GM23338 (cell line): ENCODE data around the gene OSBPL3. TPM values are rescaled to one million over a fixed set of nuclear protein-coding genes. Genes with fewer than 3 reads are reported as not detected.

ENCODE experiments used
- ATAC-seq: fragments of 200-7000 bp; cut with Tn5 transposase; 3 replicates; pipeline ENCODE4 v1.9.1; 2020
- DNase-seq: peaks from one replicate; pipeline ENCODE4 v3.0.0-alpha.2; 2015; ENCODE audit warnings: low spot score
- H2AFZ ChIP-seq: fragments of 200-600 bp; sonication (generic); 2 replicates; pipeline ENCODE4 v1.8.0; 2016; ENCODE audit warnings: antibody characterized with exemption, mild to moderate bottlenecking, moderate library complexity
- H3F3A ChIP-seq: fragments of 200-600 bp; sonication (generic); replicated peaks from 2 replicates; pipeline ENCODE4 v1.8.0; 2017; ENCODE audit warnings: antibody characterized with exemption, mixed run types, low read depth
- H3K27ac ChIP-seq: fragments of 200-600 bp; sonication (generic); 2 replicates; pipeline ENCODE4 v1.6.1; 2016; ENCODE audit warnings: low read depth
- H3K27me3 ChIP-seq: fragments of 200-600 bp; sonication (generic); 2 replicates; pipeline ENCODE4 v1.8.0; 2016; ENCODE audit warnings: mild to moderate bottlenecking, mixed run types, moderate library complexity; ENCODE audit not compliant: insufficient read depth
- H3K36me3 ChIP-seq: fragments of 200-600 bp; sonication (generic); 2 replicates; pipeline ENCODE4 v1.8.0; 2016; ENCODE audit warnings: mild to moderate bottlenecking; ENCODE audit not compliant: insufficient read depth
- H3K4me1 ChIP-seq: fragments of 200-600 bp; sonication (generic); 2 replicates; pipeline ENCODE4 v1.8.0; 2016; ENCODE audit warnings: mild to moderate bottlenecking, moderate library complexity; ENCODE audit not compliant: insufficient read depth
- H3K4me2 ChIP-seq: fragments of 200-600 bp; sonication (generic); 2 replicates; pipeline ENCODE4 v1.7.1; 2017; ENCODE audit warnings: mixed run types
- H3K4me3 ChIP-seq: fragments of 200-600 bp; sonication (generic); 2 replicates; pipeline ENCODE4 v1.6.1; 2016; ENCODE audit warnings: mixed run types
- H3K79me2 ChIP-seq: fragments of 200-600 bp; sonication (generic); replicated peaks from 2 replicates; pipeline ENCODE4 v1.8.0; 2017; ENCODE audit warnings: mild to moderate bottlenecking; ENCODE audit not compliant: insufficient read depth
- H3K9me2 ChIP-seq: fragments of 200-600 bp; sonication (generic); 2 replicates; pipeline ENCODE4 v1.8.0; 2017; ENCODE audit not compliant: insufficient read depth
- H4K20me1 ChIP-seq: fragments of 200-600 bp; sonication (generic); replicated peaks from 2 replicates; pipeline ENCODE4 v1.8.0; 2017; ENCODE audit warnings: mild to moderate bottlenecking; ENCODE audit not compliant: insufficient read depth
- H3K27ac Mint-ChIP-seq: 2 replicates; pipeline ENCODE4 v1.8.0; 2020; ENCODE audit warnings: inconsistent platforms, mild to moderate bottlenecking, moderate library complexity, mixed read lengths
- H3K27me3 Mint-ChIP-seq: 3 replicates; pipeline ENCODE4 v1.8.0; 2022; ENCODE audit warnings: low read depth, mild to moderate bottlenecking, moderate library complexity, mixed read lengths, inconsistent platforms; ENCODE audit not compliant: insufficient read depth, poor library complexity
- H3K36me3 Mint-ChIP-seq: 3 replicates; pipeline ENCODE4 v1.8.0; 2021; ENCODE audit warnings: low read depth, mild to moderate bottlenecking, inconsistent platforms, moderate library complexity, mixed read lengths
- H3K4me1 Mint-ChIP-seq: 3 replicates; pipeline ENCODE4 v1.8.0; 2020; ENCODE audit warnings: mild to moderate bottlenecking, inconsistent platforms, mixed read lengths
- H3K4me3 Mint-ChIP-seq: 3 replicates; pipeline ENCODE4 v1.8.0; 2021; ENCODE audit warnings: moderate library complexity, mild to moderate bottlenecking, inconsistent platforms, mixed read lengths
- H3K9me3 Mint-ChIP-seq: 3 replicates; pipeline ENCODE4 v1.8.0; 2020; ENCODE audit warnings: moderate library complexity, mild to moderate bottlenecking, inconsistent platforms, mixed read lengths
- CREB1 ChIP-seq: fragments of 250-450 bp; sonication (Bioruptor Pico); IDR thresholded peaks from 2 replicates; pipeline ENCODE4 v1.5.0; 2020; ENCODE audit warnings: low read depth, mild to moderate bottlenecking, moderate library complexity
- EZH2phosphoT487 ChIP-seq: fragments of 200-600 bp; sonication (generic); IDR thresholded peaks from one replicate; pipeline ENCODE4 v1.8.1; 2018; ENCODE audit warnings: antibody characterized with exemption; ENCODE audit not compliant: unreplicated experiment
- NANOG ChIP-seq: IDR thresholded peaks from 2 replicates; pipeline ENCODE4 v1.6.1; 2016; ENCODE audit warnings: antibody characterized with exemption, borderline replicate concordance
- POLR2AphosphoS5 ChIP-seq: IDR thresholded peaks from 2 replicates; pipeline ENCODE4 v1.6.1; 2016; ENCODE audit warnings: antibody characterized with exemption, low read depth
- ZNF114 ChIP-seq: fragments of 250-450 bp; sonication (Bioruptor Pico); IDR thresholded peaks from 2 replicates; pipeline ENCODE4 v1.5.0; 2020; ENCODE audit warnings: mild to moderate bottlenecking, moderate library complexity
- ZNF331 ChIP-seq: fragments of 250-450 bp; sonication (Bioruptor Pico); IDR thresholded peaks from 2 replicates; pipeline ENCODE4 v1.5.0; 2020; ENCODE audit warnings: low read depth, mild to moderate bottlenecking, moderate library complexity
- polyA plus RNA-seq: library from polyadenylated mRNA; unstranded; fragments of >200 nt; fragmentation: Nextera tagmentation; extraction: Ambion mirVana; gene quantifications from 2 replicates; pipeline ENCODE4 v1.2.1, GENCODE V29; 2016
- total RNA-seq: library from RNA; depleted of rRNA; stranded (reverse); fragments of >200 nt; shearing (Covaris generic); gene quantifications from 2 replicates; pipeline ENCODE4 v1.2.3, GENCODE V29; 2014
- TF ChIP-seq, protein P1 (sequence below): IDR thresholded peaks from 2 replicates; pipeline ENCODE4 v1.6.1; 2016; ENCODE audit warnings: antibody characterized with exemption
- TF ChIP-seq, protein P2 (sequence below): IDR thresholded peaks from one replicate; pipeline ENCODE4 v1.6.1; 2018; ENCODE audit warnings: antibody characterized with exemption; ENCODE audit not compliant: unreplicated experiment
- TF ChIP-seq, protein P3 (sequence below), 2 experiments: fragments of 200-600 bp in 1 of 2; sonication (generic) in 1 of 2; conservative IDR thresholded peaks; 2 replicates each; pipeline versions ENCODE4 v1.5.1 to v1.6.1; 2016 to 2017; ENCODE audit warnings: antibody characterized with exemption in 2 of 2, low read depth in 2 of 2, mild to moderate bottlenecking in 2 of 2, moderate library complexity in 1 of 2

Gene OSBPL3
- total and polyA plus RNA-seq, 2 experiments from 2014 or later = 7.2 to 15.7 TPM

DNA sequence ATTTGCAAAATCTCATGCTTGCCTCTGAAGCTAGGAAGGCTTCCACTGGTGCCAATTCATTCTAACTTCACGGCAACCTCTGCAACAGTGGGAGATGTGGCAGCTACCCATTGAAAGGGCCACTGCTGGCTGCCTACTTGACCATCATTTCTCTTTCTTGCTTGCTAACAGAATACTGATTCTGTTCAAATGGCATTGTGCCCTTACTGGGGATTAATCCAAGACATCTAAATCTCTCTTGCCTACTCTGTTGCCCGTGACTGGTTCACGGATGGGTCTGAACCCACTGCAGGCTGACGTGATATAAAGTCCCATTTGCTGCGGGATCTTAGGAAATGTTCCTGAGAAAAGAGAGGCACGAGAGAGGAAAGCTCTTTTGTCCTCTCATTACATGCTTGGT lies 171.5 kb downstream of the OSBPL3 start (continued):
- TF ChIP-seq, protein P1, sequence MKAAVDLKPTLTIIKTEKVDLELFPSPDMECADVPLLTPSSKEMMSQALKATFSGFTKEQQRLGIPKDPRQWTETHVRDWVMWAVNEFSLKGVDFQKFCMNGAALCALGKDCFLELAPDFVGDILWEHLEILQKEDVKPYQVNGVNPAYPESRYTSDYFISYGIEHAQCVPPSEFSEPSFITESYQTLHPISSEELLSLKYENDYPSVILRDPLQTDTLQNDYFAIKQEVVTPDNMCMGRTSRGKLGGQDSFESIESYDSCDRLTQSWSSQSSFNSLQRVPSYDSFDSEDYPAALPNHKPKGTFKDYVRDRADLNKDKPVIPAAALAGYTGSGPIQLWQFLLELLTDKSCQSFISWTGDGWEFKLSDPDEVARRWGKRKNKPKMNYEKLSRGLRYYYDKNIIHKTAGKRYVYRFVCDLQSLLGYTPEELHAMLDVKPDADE = no peak
- TF ChIP-seq ZNF331 (no peak), NANOG (no peak), ZNF114 (CRISPR knock-in tag) (no peak), POLR2AphosphoS5 (no peak)
- TF ChIP-seq, protein P2, sequence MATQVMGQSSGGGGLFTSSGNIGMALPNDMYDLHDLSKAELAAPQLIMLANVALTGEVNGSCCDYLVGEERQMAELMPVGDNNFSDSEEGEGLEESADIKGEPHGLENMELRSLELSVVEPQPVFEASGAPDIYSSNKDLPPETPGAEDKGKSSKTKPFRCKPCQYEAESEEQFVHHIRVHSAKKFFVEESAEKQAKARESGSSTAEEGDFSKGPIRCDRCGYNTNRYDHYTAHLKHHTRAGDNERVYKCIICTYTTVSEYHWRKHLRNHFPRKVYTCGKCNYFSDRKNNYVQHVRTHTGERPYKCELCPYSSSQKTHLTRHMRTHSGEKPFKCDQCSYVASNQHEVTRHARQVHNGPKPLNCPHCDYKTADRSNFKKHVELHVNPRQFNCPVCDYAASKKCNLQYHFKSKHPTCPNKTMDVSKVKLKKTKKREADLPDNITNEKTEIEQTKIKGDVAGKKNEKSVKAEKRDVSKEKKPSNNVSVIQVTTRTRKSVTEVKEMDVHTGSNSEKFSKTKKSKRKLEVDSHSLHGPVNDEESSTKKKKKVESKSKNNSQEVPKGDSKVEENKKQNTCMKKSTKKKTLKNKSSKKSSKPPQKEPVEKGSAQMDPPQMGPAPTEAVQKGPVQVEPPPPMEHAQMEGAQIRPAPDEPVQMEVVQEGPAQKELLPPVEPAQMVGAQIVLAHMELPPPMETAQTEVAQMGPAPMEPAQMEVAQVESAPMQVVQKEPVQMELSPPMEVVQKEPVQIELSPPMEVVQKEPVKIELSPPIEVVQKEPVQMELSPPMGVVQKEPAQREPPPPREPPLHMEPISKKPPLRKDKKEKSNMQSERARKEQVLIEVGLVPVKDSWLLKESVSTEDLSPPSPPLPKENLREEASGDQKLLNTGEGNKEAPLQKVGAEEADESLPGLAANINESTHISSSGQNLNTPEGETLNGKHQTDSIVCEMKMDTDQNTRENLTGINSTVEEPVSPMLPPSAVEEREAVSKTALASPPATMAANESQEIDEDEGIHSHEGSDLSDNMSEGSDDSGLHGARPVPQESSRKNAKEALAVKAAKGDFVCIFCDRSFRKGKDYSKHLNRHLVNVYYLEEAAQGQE = no peak
- TF ChIP-seq, protein P3, sequence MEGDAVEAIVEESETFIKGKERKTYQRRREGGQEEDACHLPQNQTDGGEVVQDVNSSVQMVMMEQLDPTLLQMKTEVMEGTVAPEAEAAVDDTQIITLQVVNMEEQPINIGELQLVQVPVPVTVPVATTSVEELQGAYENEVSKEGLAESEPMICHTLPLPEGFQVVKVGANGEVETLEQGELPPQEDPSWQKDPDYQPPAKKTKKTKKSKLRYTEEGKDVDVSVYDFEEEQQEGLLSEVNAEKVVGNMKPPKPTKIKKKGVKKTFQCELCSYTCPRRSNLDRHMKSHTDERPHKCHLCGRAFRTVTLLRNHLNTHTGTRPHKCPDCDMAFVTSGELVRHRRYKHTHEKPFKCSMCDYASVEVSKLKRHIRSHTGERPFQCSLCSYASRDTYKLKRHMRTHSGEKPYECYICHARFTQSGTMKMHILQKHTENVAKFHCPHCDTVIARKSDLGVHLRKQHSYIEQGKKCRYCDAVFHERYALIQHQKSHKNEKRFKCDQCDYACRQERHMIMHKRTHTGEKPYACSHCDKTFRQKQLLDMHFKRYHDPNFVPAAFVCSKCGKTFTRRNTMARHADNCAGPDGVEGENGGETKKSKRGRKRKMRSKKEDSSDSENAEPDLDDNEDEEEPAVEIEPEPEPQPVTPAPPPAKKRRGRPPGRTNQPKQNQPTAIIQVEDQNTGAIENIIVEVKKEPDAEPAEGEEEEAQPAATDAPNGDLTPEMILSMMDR (conservative IDR thresholded peaks at IDR 0.05; ENCODE audit: low read depth in 2 of 2) = no peak

DNA sequence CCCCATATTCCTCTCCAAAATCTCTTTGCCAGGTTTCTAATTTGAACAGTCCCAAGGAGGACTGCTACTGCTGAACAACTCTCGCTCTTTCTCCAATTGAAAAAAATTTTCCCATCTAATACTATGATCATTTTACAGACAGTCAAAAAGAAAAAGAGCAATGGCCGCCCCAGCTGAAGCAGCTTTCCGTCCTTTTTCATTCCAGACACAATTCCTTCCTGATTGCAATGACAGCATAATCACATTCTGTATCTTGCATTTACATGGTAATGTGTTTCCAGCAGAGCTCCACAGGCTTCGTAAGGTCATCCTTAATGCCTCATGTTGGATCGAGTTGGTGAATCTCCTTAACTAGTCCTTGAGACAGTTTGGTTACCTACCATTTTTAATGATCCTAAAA lies 177.7 kb downstream of the OSBPL3 start:
- Mint-ChIP-seq H3K9me3 (no peaks in the 10 kb centered on the region), H3K4me1 (peaks cover 6% of the 10 kb centered on the region; the same call in 2 of the 3 replicates), H3K36me3 (peaks cover 33% of the 10 kb centered on the region), H3K27ac (no peak overlapping the region), H3K27me3 (no peaks in the 10 kb centered on the region), H3K4me3 (no peak overlapping the region)
- Histone ChIP-seq H3F3A (no peaks in the 10 kb centered on the region), H3K4me2 (no peak overlapping the region), H4K20me1 (no peaks in the 10 kb centered on the region), H3K4me3 (no peak overlapping the region), H3K4me1 (no peaks in the 10 kb centered on the region), H2AFZ (no peak overlapping the region), H3K27ac (no peak overlapping the region), H3K9me2 (no peaks in the 10 kb centered on the region), H3K27me3 (no peaks in the 10 kb centered on the region), H3K36me3 (0 out of 2 replicates have a peak, but pooled peaks cover 12% of the 10 kb centered on the region), H3K79me2 (no peaks in the 10 kb centered on the region)
- no peak for DNase-seq
- ATAC-seq = no peak; the same call in 2 of the 3 replicates
- TF ChIP-seq NANOG = no peak
- no peak for TF ChIP-seq ZNF331
- TF ChIP-seq ZNF114 (CRISPR knock-in tag) = no peak
- TF ChIP-seq, protein P2 = no peak
- TF ChIP-seq, protein P3 (conservative IDR thresholded peaks at IDR 0.05; ENCODE audit: low read depth in 2 of 2) = no peak
- no peak for TF ChIP-seq CREB1 (CRISPR knock-in tag)
- TF ChIP-seq POLR2AphosphoS5 = no peak
- TF ChIP-seq, protein P1 = no peak
- no peak for TF ChIP-seq EZH2phosphoT487
